GM19468 (cell line): ENCODE results near the gene EFNA4.

ENCODE experiments used
- ATAC-seq: cut with Tn5 transposase; IDR thresholded peaks from one replicate; pipeline ENCODE4 v1.9.1; 2021; ENCODE audit warnings: mild to moderate bottlenecking, moderate library complexity, moderate number of reproducible peaks; ENCODE audit not compliant: unreplicated experiment; ENCODE audit errors: extremely low read depth

The EFNA4 gene

GRCh38 chr1:155063550-155064110 lies at the start of gene EFNA4:
Gene EFNA4, plus strand, starts transcription at chr1:155063740. Its CDS starts 84 bp downstream, at chr1:155063824.
- peak; percentile 24 for ATAC-seq

GRCh38 chr1:155014709-155015508 lies 48.6 kb upstream of the EFNA4 start:
- no peak for ATAC-seq

GRCh38 chr1:155015527-155016230 lies 47.9 kb upstream of the EFNA4 start:
- ATAC-seq: no peak

- no peak for ATAC-seq
Observed at GRCh38 chr1:155016231-155016831, 47.2 kb upstream of the EFNA4 start.

GRCh38 chr1:155017041-155017945 lies 46.2 kb upstream of the EFNA4 start:
- ATAC-seq: peak; percentile 56

- ATAC-seq: no peak
Observed at GRCh38 chr1:155017946-155018316, 45.6 kb upstream of the EFNA4 start.

GRCh38 chr1:155018617-155019348 lies 44.8 kb upstream of the EFNA4 start:
- no peak for ATAC-seq

- no peak for ATAC-seq
Observed at GRCh38 chr1:155019377-155020245, 43.9 kb upstream of the EFNA4 start.

- no peak for ATAC-seq
Observed at GRCh38 chr1:155022136-155022926, 41.2 kb upstream of the EFNA4 start.

- ATAC-seq: no peak
Observed at GRCh38 chr1:155022927-155023236, 40.7 kb upstream of the EFNA4 start.

- no peak for ATAC-seq
Observed at GRCh38 chr1:155023627-155024026, 39.9 kb upstream of the EFNA4 start.

GRCh38 chr1:155024315-155024714 lies 39.2 kb upstream of the EFNA4 start:
- no peak for ATAC-seq

- ATAC-seq: no peak
Observed at GRCh38 chr1:155026154-155026553, 37.4 kb upstream of the EFNA4 start.

- ATAC-seq: no peak
Observed at GRCh38 chr1:155026588-155026987, 37.0 kb upstream of the EFNA4 start.

- no peak for ATAC-seq
Observed at GRCh38 chr1:155029513-155030242, 33.9 kb upstream of the EFNA4 start.

- ATAC-seq: no peak
Observed at GRCh38 chr1:155030243-155030795, 33.2 kb upstream of the EFNA4 start.

GRCh38 chr1:155030899-155031298 lies 32.6 kb upstream of the EFNA4 start:
- no peak for ATAC-seq
